ENCODE measurements around the gene KCNJ10.
A peak's percentile ranks its signal among the peaks of the same experiment; 100 is the strongest.

Gene KCNJ10

GRCh38 chr1:160098852-160099561 lies 29.0 kb upstream of the KCNJ10 start:
- peak; percentile 91 for DNase-seq

GRCh38 chr1:160097911-160098851 lies 28.2 kb upstream of the KCNJ10 start, which contains the start of gene IGSF8:
Gene IGSF8, minus strand, starts transcription at chr1:160098619. Its CDS starts 147 bp downstream, at chr1:160098472.
- peak; percentile 91 for DNase-seq

DNA sequence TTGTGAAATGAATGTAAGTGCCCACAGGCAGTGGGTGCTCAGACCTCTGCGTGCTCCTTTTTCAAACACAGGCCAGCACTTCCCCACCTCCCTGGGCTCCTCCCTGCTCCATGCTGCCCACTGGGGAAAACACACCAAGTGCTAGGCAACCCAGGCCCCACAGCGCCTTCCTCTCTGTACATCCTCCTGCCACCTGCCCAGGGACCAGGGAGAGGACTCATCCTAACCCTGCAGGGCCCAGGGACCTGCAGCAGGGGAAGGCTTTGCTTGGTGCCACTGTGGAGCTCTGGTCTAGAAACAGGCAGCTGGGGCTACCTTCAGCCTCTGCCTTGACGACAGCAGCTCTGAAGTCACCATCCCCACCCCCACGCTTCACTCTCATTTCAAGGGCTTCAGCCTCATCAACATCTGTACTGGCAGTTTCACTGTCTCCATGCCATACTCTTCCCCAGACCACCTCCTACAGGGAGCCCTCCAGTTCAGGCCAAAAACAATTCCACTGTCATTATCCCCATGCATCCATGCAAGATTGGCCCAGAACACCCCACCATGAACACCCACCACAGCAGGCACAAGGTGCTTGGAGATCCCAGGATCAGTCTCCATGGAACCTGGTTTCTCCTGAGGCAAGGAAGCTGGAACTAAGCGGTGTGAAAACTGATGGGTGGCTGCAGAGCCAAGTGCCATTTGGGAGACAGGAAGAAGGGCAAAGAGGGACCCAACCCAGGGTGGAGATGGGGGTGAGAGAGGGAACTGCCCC lies 27.4 kb upstream of the KCNJ10 start:
- no peak for DNase-seq

DNA sequence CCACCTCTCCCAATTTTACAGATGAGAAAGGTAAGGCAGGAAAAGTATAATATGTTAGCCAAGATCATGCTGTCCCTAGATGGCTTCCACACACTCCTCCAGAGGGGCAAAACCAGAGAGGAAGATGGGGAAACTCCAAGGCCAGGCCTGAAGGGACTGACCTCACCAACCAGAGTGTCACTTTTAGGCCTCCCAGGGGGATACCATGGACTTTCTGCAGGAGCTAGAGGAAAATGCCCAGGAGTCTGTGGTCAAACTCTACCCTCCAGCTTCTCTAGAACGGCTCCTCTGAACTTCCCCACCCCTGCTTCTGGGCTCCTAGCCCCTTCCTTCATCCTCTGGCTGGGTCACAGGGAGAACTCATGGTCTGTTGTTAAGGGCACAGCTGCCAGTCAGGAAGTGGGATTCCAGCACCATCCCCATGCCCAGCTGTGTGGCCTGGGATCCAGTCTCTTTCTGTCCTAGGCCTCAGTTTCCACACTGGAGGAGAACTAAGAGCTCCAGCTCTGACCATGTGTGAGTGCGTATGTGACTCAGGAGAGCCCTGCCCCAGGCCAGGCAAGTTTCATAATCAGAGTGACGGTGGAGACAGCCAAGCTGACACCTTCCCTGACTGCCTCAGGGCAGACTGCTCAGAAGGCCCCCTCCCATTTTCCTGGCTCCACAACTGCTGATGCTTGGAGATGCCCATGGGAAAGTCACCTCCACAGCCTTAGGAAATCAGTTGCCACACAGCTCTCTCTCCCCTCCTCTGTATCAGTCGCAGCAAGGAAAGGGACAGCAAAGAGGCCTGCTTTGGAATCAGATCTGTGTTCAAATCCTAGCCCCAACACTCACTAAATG lies 26.5 kb upstream of the KCNJ10 start:
- DNase-seq: no peak

GRCh38 chr1:160095382-160096105 lies 25.6 kb upstream of the KCNJ10 start:
- DNase-seq: no peak

DNA sequence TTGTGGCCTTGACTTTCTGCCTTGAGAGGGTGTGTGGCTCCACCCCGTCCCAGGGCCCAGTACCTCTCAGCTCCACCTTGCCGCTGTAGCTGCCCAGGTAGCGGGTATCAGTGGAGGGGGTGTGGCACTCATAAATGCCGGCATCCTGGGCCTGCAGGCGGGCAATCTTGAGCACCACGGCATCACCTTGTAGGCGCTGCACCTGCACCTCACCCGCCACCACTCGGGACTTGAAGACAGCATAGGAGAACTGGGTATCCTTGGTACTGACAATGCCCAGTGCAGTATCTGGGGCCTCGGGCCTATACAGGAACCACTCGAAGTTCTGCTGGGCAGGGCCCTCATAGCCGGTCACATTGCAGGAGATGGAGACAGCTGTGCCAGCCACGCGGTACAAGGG lies 24.8 kb upstream of the KCNJ10 start:
- DNase-seq: no peak

DNA sequence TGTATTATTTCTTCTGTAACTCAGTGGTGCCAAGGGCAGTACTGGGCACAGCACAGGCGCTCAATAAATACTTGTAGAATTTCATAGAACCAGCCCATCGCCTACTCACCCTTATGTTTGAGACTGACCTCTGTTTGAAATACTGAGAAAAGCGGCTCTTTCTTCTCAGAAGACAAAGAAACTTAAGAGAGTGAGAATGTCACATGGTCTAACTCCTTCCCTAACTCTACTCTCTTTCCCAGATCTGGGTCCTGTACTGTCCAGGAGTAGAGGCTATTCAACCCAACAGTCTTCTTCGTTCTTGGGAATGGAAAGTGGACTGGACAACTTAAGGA lies 24.3 kb upstream of the KCNJ10 start:
- no peak for DNase-seq

GRCh38 chr1:160093624-160094290 lies 23.8 kb upstream of the KCNJ10 start:
- DNase-seq: no peak

DNA sequence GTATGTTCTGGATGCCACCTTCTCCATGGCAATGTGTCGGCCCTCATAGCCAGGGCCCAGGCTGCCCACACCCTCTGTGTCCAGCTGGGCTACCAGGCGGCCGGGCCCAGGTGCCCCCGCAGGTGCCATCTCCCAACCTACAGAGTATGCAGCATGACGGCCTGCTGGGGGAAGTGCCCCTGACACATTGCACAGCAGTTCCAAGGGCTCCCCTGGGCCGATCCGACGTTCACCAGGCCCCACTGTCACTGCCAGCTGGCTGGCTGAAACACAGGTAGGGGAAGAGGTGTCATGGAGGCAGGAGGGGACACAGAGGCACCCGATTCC lies 23.1 kb upstream of the KCNJ10 start:
- DNase-seq: no peak

DNA sequence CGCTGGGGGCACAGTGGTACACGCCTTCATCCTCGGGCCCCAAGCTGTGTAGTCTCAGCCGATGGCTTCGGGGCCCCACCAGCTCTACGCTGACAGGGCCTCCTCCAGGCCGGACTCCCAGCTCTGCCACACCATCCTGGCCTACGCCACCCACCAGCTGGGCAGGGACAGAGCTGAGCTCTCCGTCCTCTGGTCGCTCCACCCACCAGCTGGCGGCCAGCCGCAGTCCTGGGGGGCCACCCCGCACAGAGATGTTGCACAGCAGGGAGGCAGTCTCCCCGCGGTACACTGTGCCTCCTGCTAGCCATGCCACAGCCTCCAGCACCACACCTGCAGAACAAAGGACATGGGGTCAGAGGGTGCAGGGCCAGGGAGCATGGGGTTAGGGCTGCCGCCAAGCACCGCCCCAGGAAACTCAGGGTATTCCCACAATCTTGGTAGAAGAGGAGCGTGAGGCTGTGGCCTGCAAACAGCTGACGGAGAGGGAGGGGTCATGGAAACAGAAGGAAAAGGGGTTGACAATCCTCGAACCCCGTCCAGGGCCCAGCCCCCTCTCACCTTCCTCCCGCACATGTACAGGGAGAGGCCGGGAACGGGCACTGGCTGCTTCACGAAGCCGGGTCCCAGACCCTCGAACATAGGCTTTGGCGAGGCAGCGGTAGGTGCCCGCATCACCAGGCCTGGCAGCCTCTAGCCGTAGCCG lies 22.6 kb upstream of the KCNJ10 start:
- DNase-seq: no peak

DNA sequence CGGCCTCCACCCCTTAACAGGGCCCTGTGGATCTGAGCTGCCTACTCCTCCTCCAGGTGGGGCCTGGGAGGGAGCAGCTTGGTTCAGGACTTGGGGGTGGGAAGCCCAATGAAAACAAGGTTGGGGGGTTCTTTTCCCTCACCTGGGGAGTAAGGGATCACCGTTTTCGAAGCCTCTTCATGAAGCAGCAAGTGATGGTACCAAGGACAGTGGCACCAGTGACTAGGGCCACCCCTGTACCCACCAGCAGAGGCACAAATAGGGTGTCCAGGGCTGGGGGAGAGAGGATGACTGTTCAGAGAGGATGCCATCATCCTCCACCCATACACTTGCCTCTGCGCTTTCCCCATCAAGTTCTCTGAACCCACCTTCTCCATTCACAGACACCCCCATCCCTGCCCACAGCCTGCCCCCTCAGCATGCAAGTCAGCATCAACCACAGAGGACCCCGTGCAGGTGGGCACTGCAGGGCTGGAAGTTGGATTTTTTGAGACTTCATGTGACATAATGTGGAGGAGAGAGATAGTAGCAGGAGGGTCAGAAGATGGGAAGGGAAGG lies 21.8 kb upstream of the KCNJ10 start:
- DNase-seq: no peak

DNA sequence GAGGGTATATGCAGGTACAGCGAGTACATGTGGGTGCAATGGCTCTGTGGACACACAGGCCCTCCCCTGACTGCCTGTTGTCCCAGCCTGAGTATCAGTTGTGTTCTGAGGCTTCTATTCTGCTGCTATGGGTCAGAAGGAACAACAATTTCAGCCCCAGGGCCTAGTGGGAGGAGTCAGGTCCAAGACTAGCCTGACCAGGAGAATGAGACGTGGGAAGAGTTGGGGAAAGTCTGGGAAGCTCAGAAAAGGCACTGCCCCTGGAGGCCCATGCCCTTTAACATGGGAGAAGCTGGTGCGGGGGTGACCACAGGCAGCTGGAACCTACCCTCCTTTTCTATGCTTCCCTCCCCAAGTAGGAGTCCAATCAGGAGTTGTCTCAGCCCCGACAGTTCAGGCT lies 20.8 kb upstream of the KCNJ10 start:
- DNase-seq: no peak

- DNase-seq: no peak
Observed at GRCh38 chr1:160089883-160090282, 19.9 kb upstream of the KCNJ10 start.

DNA sequence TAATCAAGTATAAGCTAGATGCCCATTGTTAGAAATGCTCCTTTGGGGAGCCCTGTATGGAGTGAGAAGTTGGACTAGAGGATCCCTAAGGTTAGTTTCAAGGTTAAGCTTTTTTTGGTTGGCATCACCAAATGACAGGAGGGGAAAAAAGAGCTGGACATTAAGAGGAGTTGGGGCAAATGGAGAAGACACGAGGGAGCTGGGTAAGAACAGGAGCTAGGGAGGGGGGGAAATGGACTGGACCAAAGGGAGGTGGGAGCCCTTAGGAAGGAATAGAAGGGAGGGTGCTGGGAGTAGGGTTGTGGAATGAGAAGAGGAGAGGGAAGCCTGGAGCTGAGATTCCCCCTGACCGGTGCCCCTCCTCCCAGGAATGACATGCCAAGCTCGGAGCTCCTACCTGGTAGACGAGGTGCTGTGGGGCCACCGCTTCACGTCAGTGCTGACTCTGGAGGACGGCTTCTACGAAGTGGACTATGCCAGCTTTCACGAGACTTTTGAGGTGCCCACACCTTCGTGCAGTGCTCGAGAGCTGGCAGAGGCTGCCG lies 17.2 kb upstream of the KCNJ10 start:
- no peak for DNase-seq

DNA sequence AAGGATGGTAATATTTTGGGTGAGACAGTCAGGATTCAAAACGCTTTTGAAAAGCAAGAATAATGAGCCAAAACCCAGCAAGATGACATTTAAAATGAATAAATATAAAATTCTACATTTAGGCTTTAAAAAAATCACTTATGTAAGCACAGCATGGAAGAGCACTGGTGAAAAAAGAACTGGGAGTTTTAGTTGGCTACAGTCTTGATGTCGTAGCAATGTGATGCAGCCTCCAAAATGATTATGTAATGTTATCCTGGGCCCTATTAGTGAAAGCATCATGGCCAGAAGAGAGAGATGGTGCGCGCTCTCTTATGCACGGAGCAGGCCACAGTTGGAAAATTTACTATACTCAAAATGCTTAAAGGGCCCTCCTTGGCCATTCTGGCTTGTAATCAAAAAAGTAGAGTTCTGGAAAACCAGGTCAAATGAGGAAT lies 16.5 kb upstream of the KCNJ10 start:
- no peak for DNase-seq

GRCh38 chr1:160085686-160086455 lies 15.9 kb upstream of the KCNJ10 start:
- DNase-seq: peak; percentile 51

GRCh38 chr1:160084771-160085321 lies 14.9 kb upstream of the KCNJ10 start:
- DNase-seq: no peak

- DNase-seq: peak; percentile 50
Observed at GRCh38 chr1:160083968-160084770, 14.2 kb upstream of the KCNJ10 start.

Measured in NCI-H510A treated with DMSO at 0.1 percent for 48 hours (cell line).